ENCODE measurements around the gene UBXN4. TPM values are rescaled to one million over a fixed set of nuclear protein-coding genes. Genes with fewer than 3 reads are reported as not detected.

The UBXN4 gene
- total RNA-seq, 1 experiment from 2014 or later = 69.7 TPM

- TF ChIP-seq CEBPB (IDR thresholded peaks at IDR 0.05; ENCODE audit: low read depth) (no peak), MAX (IDR thresholded peaks at IDR 0.05) (no peak), TCF7L2 (IDR thresholded peaks at IDR 0.05; ENCODE audit: borderline replicate concordance, extremely low read depth, insufficient read depth, insufficient read length) (no peak), POLR2A (IDR thresholded peaks at IDR 0.05; ENCODE audit: borderline replicate concordance, extremely low read depth, insufficient read depth, insufficient read length) (no peak), FOSL1 (IDR thresholded peaks at IDR 0.05; ENCODE audit: low read depth) (no peak), JUND (IDR thresholded peaks at IDR 0.05) (no peak)
These were observed 8.6 kb upstream of the UBXN4 start (continued) for GRCh38 chr2:135733045-135733444.

GRCh38 chr2:135736546-135736945 lies 5.1 kb upstream of the UBXN4 start:
- ChIA-PET CTCF (no interaction called here), POLR2A (no interaction called here), RAD21 (ENCODE audit: low non-redundant PET in 1 of 2, low total read pairs in 2 of 2, uncharacterized antibody in 2 of 2, unreplicated experiment in 2 of 2) (no interaction called here)
- DNase-seq (ENCODE audit: low read depth, low spot score) (no peak), ATAC-seq (no peak)
- Histone ChIP-seq H3K36me3 (ENCODE audit: control insufficient read depth in 1 of 2, insufficient read depth in 2 of 2, low read length in 2 of 2) (no peaks in the 10 kb centered on the region), H2AFZ (ENCODE audit: low read depth, low read length, poor library complexity, severe bottlenecking) (no peak overlapping the region), H4K20me1 (ENCODE audit: insufficient read depth) (no peaks in the 10 kb centered on the region), H3K4me1 (ENCODE audit: control insufficient read depth in 1 of 2, insufficient read depth in 2 of 2, low read length in 2 of 2) (peaks cover 0 to 4% of the 10 kb centered on the region in 2 experiments; a peak in 1 of 4 replicates), H3K27ac (ENCODE audit: low read depth, low read length) (no peak overlapping the region), H3K9me3 (ENCODE audit: control insufficient read depth in 1 of 2, insufficient read depth in 1 of 2, low read depth in 1 of 2, low read length in 2 of 2) (no peaks in the 10 kb centered on the region), H3K4me2 (ENCODE audit: low read length) (no peak overlapping the region), H3K27me3 (ENCODE audit: insufficient read depth, low read length) (no peaks in the 10 kb centered on the region), H3K4me3 (replicated peaks in 1 of 2; ENCODE audit: low read depth in 1 of 2, low read length in 2 of 2) (no peak overlapping the region), H3K79me2 (ENCODE audit: insufficient read depth, low read length) (no peaks in the 10 kb centered on the region), H3K9ac (ENCODE audit: low read length) (no peak overlapping the region), H3K9me2 (ENCODE audit: insufficient read depth) (no peaks in the 10 kb centered on the region)
- intact Hi-C loops (cut with micrococcal nuclease) = no loop called here
- BruUV-seq (replicated peaks) = no TSS peak
- TF ChIP-seq TCF7L2 (IDR thresholded peaks at IDR 0.05; ENCODE audit: borderline replicate concordance, extremely low read depth, insufficient read depth, insufficient read length) (no peak), ZFX (IDR thresholded peaks at IDR 0.05) (no peak), POLR2A (IDR thresholded peaks at IDR 0.05; ENCODE audit: borderline replicate concordance, extremely low read depth, insufficient read depth, insufficient read length) (no peak), CBX3 (IDR thresholded peaks at IDR 0.05; ENCODE audit: low read depth) (no peak), REST (IDR thresholded peaks at IDR 0.05; ENCODE audit: low read depth) (no peak), ZNF274 (IDR thresholded peaks at IDR 0.05; ENCODE audit: low read depth, low read length) (no peak), EGR1 (IDR thresholded peaks at IDR 0.05; ENCODE audit: low read depth) (no peak), ZBTB33 (IDR thresholded peaks at IDR 0.05; ENCODE audit: extremely low read depth, insufficient replicate concordance, low read length) (no peak), RAD21 (IDR thresholded peaks at IDR 0.05; ENCODE audit: low read depth) (no peak), EZH2phosphoT487 (IDR thresholded peaks at IDR 0.05; ENCODE audit: borderline replicate concordance) (no peak), ELF1 (IDR thresholded peaks at IDR 0.05; ENCODE audit: borderline replicate concordance, low read depth) (no peak), FOSL1 (IDR thresholded peaks at IDR 0.05; ENCODE audit: low read depth) (no peak), SP1 (IDR thresholded peaks at IDR 0.05; ENCODE audit: low read depth) (no peak), JUND (IDR thresholded peaks at IDR 0.05) (no peak), POLR2AphosphoS5 (IDR thresholded peaks at IDR 0.05; ENCODE audit: low read depth, low read length) (no peak), SRF (IDR thresholded peaks at IDR 0.05; ENCODE audit: low read depth) (no peak)
